Stimulated activated naive CD8-positive, alpha-beta T cell treated with anti-CD3 and anti-CD28 coated beads, Interleukin-15, Interleukin-2, amounts not matched to agents 100 ng/mL and 50 ng/mL, for 24 hours (primary cell): ENCODE measurements around the gene LRCOL1.

ENCODE experiments used
- H3K27ac Mint-ChIP-seq: one replicate; pipeline ENCODE4 v1.8.0; 2021; ENCODE audit warnings: mild to moderate bottlenecking, mixed read lengths
- H3K27me3 Mint-ChIP-seq: one replicate; pipeline ENCODE4 v1.8.0; 2021; ENCODE audit warnings: mixed read lengths
- H3K36me3 Mint-ChIP-seq: one replicate; pipeline ENCODE4 v1.8.0; 2021; ENCODE audit warnings: low read depth, mixed read lengths
- H3K4me1 Mint-ChIP-seq: one replicate; pipeline ENCODE4 v1.8.0; 2021; ENCODE audit warnings: low read depth, mixed read lengths
- H3K4me3 Mint-ChIP-seq: one replicate; pipeline ENCODE4 v1.8.0; 2021; ENCODE audit warnings: mild to moderate bottlenecking, mixed read lengths
- H3K9me3 Mint-ChIP-seq: one replicate; pipeline ENCODE4 v1.8.0; 2021; ENCODE audit warnings: mixed read lengths

Gene LRCOL1

DNA sequence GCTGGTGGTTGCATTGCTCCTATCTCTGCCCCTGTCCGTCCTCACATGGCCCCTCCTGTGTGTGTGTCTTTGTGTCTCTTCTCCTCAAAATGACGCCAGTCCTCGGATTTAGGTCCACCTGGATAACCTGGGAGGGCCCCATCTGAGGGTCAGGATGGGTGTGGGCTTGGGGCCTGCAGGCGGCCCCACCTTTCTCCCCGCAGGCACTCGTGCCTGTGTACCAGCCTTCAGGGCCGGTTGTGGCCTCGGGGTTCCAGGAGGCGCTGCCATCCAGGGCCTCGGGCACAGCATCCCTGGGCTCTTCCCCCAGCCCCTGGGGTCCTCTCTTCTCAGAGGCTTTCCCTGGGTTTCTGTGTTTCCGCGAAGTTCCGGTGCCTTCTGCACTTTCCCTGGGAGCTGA lies 54.7 kb downstream of the LRCOL1 start:
- H3K4me3 Mint-ChIP-seq, result no peak overlapping the region
- H3K4me1 Mint-ChIP-seq, result peaks cover 15% of the 10 kb centered on the region
- peaks cover 4% of the 10 kb centered on the region for H3K36me3 Mint-ChIP-seq
- no peaks in the 10 kb centered on the region for H3K9me3 Mint-ChIP-seq
- peaks cover 6% of the 10 kb centered on the region for H3K27me3 Mint-ChIP-seq
- H3K27ac Mint-ChIP-seq, result no peak overlapping the region

DNA sequence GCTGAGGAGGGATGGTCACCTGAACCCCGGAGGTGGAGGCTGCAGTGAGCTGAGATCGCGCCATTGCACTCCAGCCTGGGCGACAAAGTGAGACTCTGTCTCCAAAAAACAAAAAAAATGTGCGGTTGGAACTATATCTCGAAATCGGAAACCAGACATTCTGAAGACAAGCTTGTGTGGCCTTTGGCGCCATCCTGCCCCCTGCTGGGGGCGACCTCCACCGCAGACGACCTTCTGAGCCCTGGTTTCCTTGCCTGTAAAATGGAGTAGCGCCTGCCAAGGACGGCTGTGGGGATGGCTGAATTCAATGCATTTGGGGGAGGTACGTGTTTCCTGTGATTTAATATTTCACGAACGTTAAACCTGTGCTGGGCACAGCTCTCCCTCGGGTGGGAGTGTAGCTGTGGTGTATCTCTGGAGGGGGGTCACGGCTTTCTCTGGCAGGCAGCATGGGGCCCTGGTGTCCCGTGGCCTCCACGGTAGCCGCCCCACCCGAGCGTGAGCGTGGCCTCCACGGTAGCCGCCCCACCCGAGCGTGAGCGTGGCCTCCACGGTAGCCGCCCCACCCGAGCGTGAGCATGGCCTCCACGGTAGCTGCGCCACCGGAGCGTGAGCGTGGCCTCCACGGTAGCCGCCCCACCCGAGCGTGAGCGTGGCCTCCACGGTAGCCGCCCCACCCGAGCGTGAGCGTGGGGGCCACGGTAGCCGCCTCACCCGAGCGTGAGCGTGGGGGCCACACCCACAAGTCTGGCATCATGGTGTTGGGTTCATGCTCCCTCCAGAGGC lies 55.3 kb downstream of the LRCOL1 start:
- Mint-ChIP-seq H3K27ac (no peak overlapping the region), H3K4me3 (no peak overlapping the region), H3K4me1 (peaks cover 15% of the 10 kb centered on the region), H3K9me3 (no peaks in the 10 kb centered on the region), H3K36me3 (peaks cover 4% of the 10 kb centered on the region), H3K27me3 (peaks cover 6% of the 10 kb centered on the region)
